Suprapubic skin (tissue), 4 donors: ENCODE data around the gene LRBA. TPM values are rescaled to one million over a fixed set of nuclear protein-coding genes. Genes with fewer than 3 reads are reported as not detected.
A peak's percentile ranks its signal among the peaks of the same experiment; 100 is the strongest.
"Not testable (repeated sequence)": the region's sequence is repeated elsewhere in the genome, so short reads cannot be mapped to it uniquely, and the experiment has no call there.

Experiments
- DNase-seq, 2 donors: peaks; one replicate each; pipeline ENCODE4 v3.0.0-alpha.2; 2019; ENCODE audit warnings: low spot score in 2 of 2
- H3K27ac ChIP-seq: fragments of 200-600 bp; sonication (generic); one replicate; pipeline ENCODE4 v1.5.1; 2019
- H3K27me3 ChIP-seq: fragments of 200-600 bp; sonication (generic); one replicate; pipeline ENCODE4 v1.5.1; 2019
- H3K36me3 ChIP-seq: fragments of 200-600 bp; sonication (generic); one replicate; pipeline ENCODE4 v1.5.1; 2019
- H3K4me1 ChIP-seq: fragments of 200-600 bp; sonication (generic); one replicate; pipeline ENCODE4 v1.5.1; 2019
- H3K4me3 ChIP-seq: fragments of 200-600 bp; sonication (generic); one replicate; pipeline ENCODE4 v1.5.1; 2019; ENCODE audit warnings: mild to moderate bottlenecking
- H3K9me3 ChIP-seq: fragments of 200-600 bp; sonication (generic); one replicate; pipeline ENCODE4 v1.5.1; 2019
- CTCF ChIP-seq, 2 donors: fragments of 200-600 bp in 1 of 2; fragments of 450-650 bp in 1 of 2; sonication (generic) in 1 of 2; IDR thresholded peaks; one replicate each; pipeline ENCODE4 v1.5.1; 2016 to 2019; ENCODE audit warnings: antibody characterized with exemption in 2 of 2, mild to moderate bottlenecking in 1 of 2, moderate library complexity in 1 of 2
- EP300 ChIP-seq: sonication (generic); formaldehyde crosslinking; IDR thresholded peaks from one replicate; pipeline ENCODE4 v1.6.1; 2017; ENCODE audit warnings: antibody characterized with exemption
- POLR2A ChIP-seq, 2 donors: fragments of 450-650 bp; IDR thresholded peaks; one replicate each; pipeline ENCODE4 v1.6.1; 2017; ENCODE audit warnings: antibody characterized with exemption in 2 of 2, mild to moderate bottlenecking in 2 of 2, moderate library complexity in 2 of 2
- POLR2AphosphoS5 ChIP-seq, 3 donors: sonication (generic); formaldehyde crosslinking; IDR thresholded peaks; one replicate each; pipeline ENCODE4 v1.6.1; 2017; ENCODE audit warnings: antibody characterized with exemption in 3 of 3
- WGBS: methylation state at CpG from one replicate; pipeline ENCODE4 v1.1.5; 2018; 5-methylcytosine and 5-hydroxymethylcytosine counted together
- total RNA-seq, 4 donors: library from RNA; depleted of rRNA; stranded (reverse); fragments of >200 nt; gene quantifications; one replicate each; pipeline ENCODE4 v1.1.0, GENCODE V29; 2016

LRBA gene
- 100 to 1,000 TPM in 1 of 4 donors, 10 to 100 TPM in 3; 64.6 to 128 (median 81.0) TPM for total RNA-seq

- under 1% methylated on average over 37 of the region's 37 CpGs for WGBS
- TF ChIP-seq EP300 (no peak), POLR2A (IDR thresholded peaks at IDR 0.05) (no peak), POLR2AphosphoS5 (IDR thresholded peaks at IDR 0.05) (no peak), CTCF (IDR thresholded peaks at IDR 0.05) (no peak)
- peak within 1 kb of the TSS; percentile 98 for H3K27ac ChIP-seq
- H3K9me3 ChIP-seq, result no peaks in the 10 kb centered on the region
- H3K4me1 ChIP-seq, result peaks cover 36% of the 10 kb centered on the region
- peak in 1 of 2 donors; percentile 86 for DNase-seq
- H3K4me3 ChIP-seq, result peak within 1 kb of the TSS; percentile 88
- no peaks in the 10 kb centered on the region for H3K27me3 ChIP-seq
- H3K36me3 ChIP-seq, result no peaks in the 10 kb centered on the region
Measured at GRCh38 chr4:151014521-151015458, at the start of gene LRBA. Gene LRBA (minus strand): TSS chr4:151015284. CDS start chr4:151014642, 642 bp downstream.

- 94% methylated on average over 3 of the region's 3 CpGs for WGBS
Measured at GRCh38 chr4:151063143-151063542, 48.1 kb upstream of the LRBA start.

DNA sequence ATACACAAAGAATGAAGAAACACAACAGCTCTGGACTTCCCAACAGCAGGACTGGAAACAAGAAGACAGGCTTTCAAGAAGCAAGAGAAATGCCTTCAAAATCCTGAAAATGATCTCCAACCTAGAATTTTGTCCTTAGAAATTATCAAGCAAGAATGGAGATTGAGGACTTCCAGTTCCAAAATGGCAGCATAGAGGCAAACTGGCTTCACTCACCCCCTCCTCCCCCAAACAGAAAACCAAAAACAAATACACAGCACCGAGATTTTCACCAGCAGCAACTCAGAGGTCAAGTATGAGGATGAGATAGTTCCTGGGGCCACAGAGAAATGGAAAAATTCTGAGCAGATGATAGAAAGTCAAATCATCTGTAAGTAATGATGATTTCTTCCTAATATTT is 40.5 kb upstream of the LRBA start:
- H3K27ac ChIP-seq, result no peak overlapping the region
- H3K4me1 ChIP-seq, result no peaks in the 10 kb centered on the region
- no peak overlapping the region for H3K4me3 ChIP-seq
- H3K36me3 ChIP-seq, result no peaks in the 10 kb centered on the region
- WGBS, result 67% methylated on average over 1 of the region's 1 CpG
- no peaks in the 10 kb centered on the region for H3K9me3 ChIP-seq
- DNase-seq, result no peak
- TF ChIP-seq EP300, result no peak
- no peak for TF ChIP-seq CTCF (IDR thresholded peaks at IDR 0.05)
- TF ChIP-seq POLR2A (IDR thresholded peaks at IDR 0.05), result no peak
- no peak for TF ChIP-seq POLR2AphosphoS5 (IDR thresholded peaks at IDR 0.05)
- H3K27me3 ChIP-seq, result no peaks in the 10 kb centered on the region

More at GRCh38 chr4:151063143-151063542, 48.1 kb upstream of the LRBA start:
- H3K36me3 ChIP-seq, H3K4me1 ChIP-seq, DNase-seq, H3K9me3 ChIP-seq, H3K27ac ChIP-seq, H3K4me3 ChIP-seq, H3K27me3 ChIP-seq: not testable (repeated sequence)

DNA sequence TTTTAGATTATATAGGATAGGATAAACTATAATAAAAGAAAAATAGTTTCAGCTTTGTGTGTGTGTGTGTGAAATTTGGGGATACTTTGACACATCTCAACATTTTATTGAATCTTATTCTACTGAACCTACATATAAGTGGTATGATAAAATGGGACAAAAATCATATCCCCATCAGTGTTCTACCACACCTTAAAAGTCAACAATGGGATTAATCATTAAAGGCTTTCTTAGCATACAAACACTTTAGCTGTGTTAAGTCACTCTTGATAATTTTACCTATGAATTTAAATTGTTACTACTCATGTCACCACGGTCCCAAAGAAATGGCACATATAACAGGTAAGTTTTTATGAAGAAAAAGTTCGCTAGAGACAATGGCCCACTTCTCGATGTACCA is 37.7 kb upstream of the LRBA start:
- H3K36me3 ChIP-seq, result no peaks in the 10 kb centered on the region
- no peaks in the 10 kb centered on the region for H3K4me1 ChIP-seq
- H3K27ac ChIP-seq, result no peak overlapping the region
- no peak overlapping the region for H3K4me3 ChIP-seq
- no peak for TF ChIP-seq EP300
- TF ChIP-seq POLR2AphosphoS5 (IDR thresholded peaks at IDR 0.05), result no peak
- no peak for TF ChIP-seq CTCF (IDR thresholded peaks at IDR 0.05)
- no peak for TF ChIP-seq POLR2A (IDR thresholded peaks at IDR 0.05)
- no peak for DNase-seq
- no peaks in the 10 kb centered on the region for H3K27me3 ChIP-seq
- WGBS, result 95% methylated on average over 3 of the region's 3 CpGs
- H3K9me3 ChIP-seq, result no peaks in the 10 kb centered on the region

DNA sequence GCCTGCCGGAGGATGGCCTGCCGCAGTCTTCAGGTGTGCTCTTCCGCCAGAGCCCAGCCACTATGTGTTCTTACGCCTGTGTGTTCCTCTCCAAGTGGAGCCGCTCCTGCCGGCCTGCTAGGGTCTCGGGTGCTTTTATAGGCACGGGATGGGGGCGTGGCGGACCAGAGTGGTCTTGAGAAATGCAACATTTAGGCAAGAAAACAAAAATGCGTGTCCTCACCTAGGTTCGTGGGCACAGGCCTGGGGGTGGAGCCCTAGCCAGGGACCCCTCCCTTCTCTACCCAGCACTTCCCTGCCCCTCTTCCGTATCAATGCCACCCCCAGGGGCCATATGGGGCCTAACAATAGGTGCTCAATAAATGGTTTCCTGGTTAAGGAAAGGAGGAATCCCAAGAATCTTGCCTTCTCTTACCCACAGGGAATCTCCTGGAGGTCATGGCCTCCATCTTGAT is 34.4 kb upstream of the LRBA start:
- Histone ChIP-seq H3K4me1 (no peaks in the 10 kb centered on the region), H3K27ac (no peak overlapping the region), H3K36me3 (no peaks in the 10 kb centered on the region), H3K9me3 (no peaks in the 10 kb centered on the region), H3K4me3 (no peak overlapping the region), H3K27me3 (no peaks in the 10 kb centered on the region)
- 93% methylated on average over 12 of the region's 13 CpGs for WGBS
- TF ChIP-seq EP300 (no peak), CTCF (IDR thresholded peaks at IDR 0.05) (no peak), POLR2AphosphoS5 (IDR thresholded peaks at IDR 0.05) (no peak), POLR2A (IDR thresholded peaks at IDR 0.05) (no peak)
- no peak for DNase-seq
